Gastrocnemius medialis (tissue), 4 donors: Measurements from ENCODE around the gene COX8A.

Source experiments
- CTCF ChIP-seq, 5 experiments: fragments of 450-650 bp in 3 of 5; fragments of 200-600 bp in 2 of 5; sonication (generic) in 2 of 5; IDR thresholded peaks in 4 of 5; conservative IDR thresholded peaks in 1 of 5; 1 replicate in 4 of 5; 2 replicates in 1 of 5; pipeline ENCODE4 v1.5.1; 2016 to 2019; ENCODE audit warnings: antibody characterized with exemption in 5 of 5, mild to moderate bottlenecking in 3 of 5, moderate library complexity in 3 of 5
- POLR2A ChIP-seq, 2 donors: fragments of 450-650 bp; IDR thresholded peaks; one replicate each; pipeline ENCODE4 v1.6.1; 2017; ENCODE audit warnings: antibody characterized with exemption in 2 of 2, mild to moderate bottlenecking in 2 of 2, moderate library complexity in 2 of 2

GRCh38 chr11:64017945-64018224 is 43.5 kb downstream of the COX8A start:
- TF ChIP-seq CTCF (IDR thresholded peaks at IDR 0.05 in 4 of 5, conservative IDR thresholded peaks at IDR 0.05 in 1 of 5) (no peak), POLR2A (IDR thresholded peaks at IDR 0.05) (no peak)
